Cardiac muscle cell (in vitro differentiated cells and primary cell): ENCODE data around the gene PPIP5K2. TPM values are rescaled to one million over a fixed set of nuclear protein-coding genes. Genes with fewer than 3 reads are reported as not detected.

Source experiments
- DNase-seq, 2 donors: peaks; one replicate each; pipeline versions ENCODE4 v3.0.0 to v3.0.0-alpha.2; 2010 to 2017; ENCODE audit warnings: low read depth in 1 of 2, low spot score in 1 of 2
- H3K27ac ChIP-seq: fragments of 200-600 bp; sonication (generic); 2 replicates; pipeline ENCODE4 v1.5.1; 2016
- H3K27me3 ChIP-seq: fragments of 200-600 bp; sonication (generic); 2 replicates; pipeline ENCODE4 v1.6.0; 2016; ENCODE audit warnings: control low read depth
- H3K36me3 ChIP-seq: fragments of 200-600 bp; sonication (generic); 2 replicates; pipeline ENCODE4 v1.5.1; 2016; ENCODE audit warnings: control low read depth
- H3K4me1 ChIP-seq: fragments of 200-600 bp; sonication (generic); 2 replicates; pipeline ENCODE4 v1.8.1; 2017; ENCODE audit warnings: low read depth, mild to moderate bottlenecking, mixed run types
- H3K4me3 ChIP-seq: fragments of 200-600 bp; sonication (generic); 2 replicates; pipeline ENCODE4 v1.5.1; 2016; ENCODE audit warnings: mild to moderate bottlenecking
- H3K9me3 ChIP-seq: fragments of 200-600 bp; sonication (generic); 2 replicates; pipeline ENCODE4 v1.5.1; 2017; ENCODE audit warnings: low read depth, mild to moderate bottlenecking, control low read depth
- CTCF ChIP-seq: IDR thresholded peaks from 2 replicates; pipeline ENCODE4 v1.5.1; 2012; ENCODE audit warnings: low read depth, mild to moderate bottlenecking, low read length
- polyA plus RNA-seq: library from polyadenylated mRNA; unstranded; fragments of >200 nt; fragmentation: Nextera tagmentation; extraction: Ambion mirVana; gene quantifications from 2 replicates; pipeline ENCODE4 v1.2.1, GENCODE V29; 2016
- total RNA-seq: library from RNA; depleted of rRNA; stranded (reverse); fragments of >200 nt; gene quantifications from 2 replicates; pipeline ENCODE4 v1.2.3, GENCODE V29; 2016

Gene PPIP5K2
- total and polyA plus RNA-seq, 2 experiments from 2014 or later: 27.6 to 28.2 TPM

- Histone ChIP-seq H3K27ac (no peak overlapping the region), H3K27me3 (no peaks in the 10 kb centered on the region)
- DNase-seq: no peak
These were observed 29.3 kb upstream of the PPIP5K2 start for GRCh38 chr5:103090791-103091190.

GRCh38 chr5:103092676-103093075, 27.4 kb upstream of the PPIP5K2 start:
- peaks cover 3% of the 10 kb centered on the region for H3K36me3 ChIP-seq
- no peak for TF ChIP-seq CTCF

More at GRCh38 chr5:103090791-103091190, 29.3 kb upstream of the PPIP5K2 start:
- TF ChIP-seq CTCF: no peak
- Histone ChIP-seq H3K9me3 (no peaks in the 10 kb centered on the region), H3K4me1 (peaks cover 9% of the 10 kb centered on the region), H3K36me3 (peaks cover 8% of the 10 kb centered on the region), H3K4me3 (no peak overlapping the region)

GRCh38 chr5:103093727-103094126, 26.4 kb upstream of the PPIP5K2 start:
- Histone ChIP-seq H3K4me1 (peaks cover 9% of the 10 kb centered on the region), H3K27ac (no peak overlapping the region), H3K36me3 (no peaks in the 10 kb centered on the region), H3K9me3 (no peaks in the 10 kb centered on the region), H3K4me3 (no peak overlapping the region), H3K27me3 (no peaks in the 10 kb centered on the region)
- no peak for TF ChIP-seq CTCF
- no peak for DNase-seq

More at GRCh38 chr5:103092676-103093075, 27.4 kb upstream of the PPIP5K2 start:
- peak in 1 of 2 donors; percentile 28 for DNase-seq
- no peak overlapping the region for H3K4me3 ChIP-seq
- no peaks in the 10 kb centered on the region for H3K9me3 ChIP-seq
- peaks cover 9% of the 10 kb centered on the region for H3K4me1 ChIP-seq
- no peaks in the 10 kb centered on the region for H3K27me3 ChIP-seq
- H3K27ac ChIP-seq: no peak overlapping the region

- no peak for TF ChIP-seq CTCF
- Histone ChIP-seq H3K27ac (no peak overlapping the region), H3K36me3 (no peaks in the 10 kb centered on the region), H3K4me1 (peaks cover 9% of the 10 kb centered on the region), H3K27me3 (no peaks in the 10 kb centered on the region), H3K4me3 (no peak overlapping the region), H3K9me3 (no peaks in the 10 kb centered on the region)
- DNase-seq: peak; percentile 10 to 51
These were observed 25.4 kb upstream of the PPIP5K2 start for GRCh38 chr5:103094737-103095136.

- Histone ChIP-seq H3K36me3 (no peaks in the 10 kb centered on the region), H3K4me1 (peaks cover 9% of the 10 kb centered on the region), H3K27ac (no peak overlapping the region), H3K27me3 (no peaks in the 10 kb centered on the region), H3K4me3 (no peak overlapping the region), H3K9me3 (no peaks in the 10 kb centered on the region)
- TF ChIP-seq CTCF: no peak
- peak in 1 of 2 donors; percentile 7 for DNase-seq
These were observed 21.1 kb upstream of the PPIP5K2 start for GRCh38 chr5:103098993-103099392.
